Thoracic aorta (tissue), 2 donors: ENCODE results near the gene ATP23. TPM values are rescaled to one million over a fixed set of nuclear protein-coding genes. Genes with fewer than 3 reads are reported as not detected.

Experiments
- ATAC-seq: fragments of 150-250 bp; one replicate; pipeline ENCODE4 v1.8.0; 2017; ENCODE audit warnings: low read depth; ENCODE audit not compliant: insufficient number of reproducible peaks, low FRiP score
- DNase-seq: peaks from one replicate; pipeline ENCODE4 v3.0.0-alpha.2; 2020; ENCODE audit warnings: low spot score
- H3K27ac ChIP-seq, 2 donors: fragments of 200-600 bp; sonication (generic); 1 replicate in 1 of 2; 2 replicates in 1 of 2; pipeline ENCODE4 v1.5.1; 2016; ENCODE audit warnings: mild to moderate bottlenecking in 2 of 2, moderate library complexity in 2 of 2
- H3K27me3 ChIP-seq: fragments of 200-600 bp; sonication (generic); replicated peaks from 2 replicates; pipeline ENCODE4 v1.6.0; 2016; ENCODE audit warnings: mild to moderate bottlenecking; ENCODE audit not compliant: insufficient read depth
- H3K36me3 ChIP-seq: fragments of 200-600 bp; sonication (generic); one replicate; pipeline ENCODE4 v1.5.1; 2016
- H3K4me1 ChIP-seq, 2 donors: fragments of 200-600 bp; sonication (generic); 1 replicate in 1 of 2; 2 replicates in 1 of 2; pipeline versions ENCODE4 v1.5.1 to v1.6.0; 2016; ENCODE audit warnings: low read depth in 2 of 2, mild to moderate bottlenecking in 1 of 2; ENCODE audit not compliant: control insufficient read depth in 1 of 2
- H3K4me3 ChIP-seq: fragments of 200-600 bp; sonication (generic); 2 replicates; pipeline ENCODE4 v1.5.1; 2016; ENCODE audit warnings: mild to moderate bottlenecking
- H3K9me3 ChIP-seq: fragments of 200-600 bp; sonication (generic); 2 replicates; pipeline ENCODE4 v1.5.1; 2016
- total RNA-seq, 2 donors: library from RNA; depleted of rRNA; stranded (reverse); fragments of >200 nt; gene quantifications; one replicate each; pipeline versions ENCODE4 v1.1.0 to v1.2.3, GENCODE V29; 2016
- TF ChIP-seq, protein P1 (sequence below): fragments of 200-600 bp; sonication (generic); IDR thresholded peaks from one replicate; pipeline ENCODE4 v1.5.1; 2019; ENCODE audit warnings: antibody characterized with exemption

The ATP23 gene
- total RNA-seq, 2 donors from 2014 or later: 4.4 to 7.4 TPM

GRCh38 chr12:57904848-57905811 lies 36.2 kb upstream of the ATP23 start:
- ATAC-seq (peak; percentile 93), DNase-seq (peak; percentile 47)
- peaks cover 3 to 19% of the 10 kb centered on the region in 2 donors for H3K4me1 ChIP-seq
- no peak overlapping the region for H3K27ac ChIP-seq
- no peaks in the 10 kb centered on the region for H3K36me3 ChIP-seq
- H3K4me3 ChIP-seq: peak overlapping the region; percentile 51
- no peaks in the 10 kb centered on the region for H3K27me3 ChIP-seq
- no peaks in the 10 kb centered on the region for H3K9me3 ChIP-seq
- TF ChIP-seq, protein P1, sequence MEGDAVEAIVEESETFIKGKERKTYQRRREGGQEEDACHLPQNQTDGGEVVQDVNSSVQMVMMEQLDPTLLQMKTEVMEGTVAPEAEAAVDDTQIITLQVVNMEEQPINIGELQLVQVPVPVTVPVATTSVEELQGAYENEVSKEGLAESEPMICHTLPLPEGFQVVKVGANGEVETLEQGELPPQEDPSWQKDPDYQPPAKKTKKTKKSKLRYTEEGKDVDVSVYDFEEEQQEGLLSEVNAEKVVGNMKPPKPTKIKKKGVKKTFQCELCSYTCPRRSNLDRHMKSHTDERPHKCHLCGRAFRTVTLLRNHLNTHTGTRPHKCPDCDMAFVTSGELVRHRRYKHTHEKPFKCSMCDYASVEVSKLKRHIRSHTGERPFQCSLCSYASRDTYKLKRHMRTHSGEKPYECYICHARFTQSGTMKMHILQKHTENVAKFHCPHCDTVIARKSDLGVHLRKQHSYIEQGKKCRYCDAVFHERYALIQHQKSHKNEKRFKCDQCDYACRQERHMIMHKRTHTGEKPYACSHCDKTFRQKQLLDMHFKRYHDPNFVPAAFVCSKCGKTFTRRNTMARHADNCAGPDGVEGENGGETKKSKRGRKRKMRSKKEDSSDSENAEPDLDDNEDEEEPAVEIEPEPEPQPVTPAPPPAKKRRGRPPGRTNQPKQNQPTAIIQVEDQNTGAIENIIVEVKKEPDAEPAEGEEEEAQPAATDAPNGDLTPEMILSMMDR: peak; percentile 100

DNA sequence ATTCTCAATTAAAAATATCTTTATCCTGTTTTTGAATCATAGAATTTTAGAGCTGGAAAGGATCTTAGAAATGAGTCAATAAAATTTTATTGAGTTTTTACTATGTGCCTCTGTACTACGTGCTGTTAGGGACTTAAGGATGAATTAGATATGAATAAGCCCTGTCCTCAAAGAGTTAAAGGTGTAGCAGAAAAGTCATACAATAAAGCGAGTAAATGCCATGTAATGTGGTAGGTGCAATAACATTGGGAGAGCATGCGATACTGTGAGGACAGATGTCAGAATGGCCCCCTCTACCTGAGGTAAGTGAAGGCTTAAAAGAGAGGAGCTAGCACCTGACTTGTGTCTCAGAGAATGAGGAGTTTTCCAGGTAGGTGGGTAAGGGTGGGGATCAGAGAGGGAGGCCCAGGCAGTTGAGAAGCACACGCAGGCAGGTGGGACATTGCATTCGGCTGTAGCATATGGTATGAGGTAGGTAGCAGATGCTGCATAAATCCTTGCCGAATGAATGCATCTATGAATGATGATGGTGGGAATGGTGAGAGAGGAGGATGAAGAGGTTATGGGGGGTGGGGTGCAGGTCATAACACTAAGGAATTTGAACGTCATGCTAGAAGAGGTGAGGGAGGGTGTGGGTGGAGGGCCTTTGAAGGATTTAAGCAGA lies 35.4 kb upstream of the ATP23 start:
- ATAC-seq (no peak), DNase-seq (no peak)
- Histone ChIP-seq H3K4me1 (peaks cover 3 to 19% of the 10 kb centered on the region in 2 donors), H3K27me3 (no peaks in the 10 kb centered on the region), H3K36me3 (no peaks in the 10 kb centered on the region), H3K9me3 (no peaks in the 10 kb centered on the region), H3K4me3 (no peak overlapping the region), H3K27ac (no peak overlapping the region)
- TF ChIP-seq, protein P1: no peak

- TF ChIP-seq, protein P1: no peak
- Histone ChIP-seq H3K27ac (no peak overlapping the region), H3K9me3 (no peaks in the 10 kb centered on the region), H3K4me3 (no peak overlapping the region), H3K4me1 (peaks cover 3 to 17% of the 10 kb centered on the region in 2 donors), H3K36me3 (no peaks in the 10 kb centered on the region), H3K27me3 (no peaks in the 10 kb centered on the region)
- no peak for DNase-seq
- no peak for ATAC-seq
Observed at GRCh38 chr12:57906821-57907220, 34.5 kb upstream of the ATP23 start.

GRCh38 chr12:57907281-57907680 lies 34.1 kb upstream of the ATP23 start:
- Histone ChIP-seq H3K27me3 (no peaks in the 10 kb centered on the region), H3K27ac (no peak overlapping the region), H3K9me3 (no peaks in the 10 kb centered on the region), H3K4me1 (peaks cover 3 to 13% of the 10 kb centered on the region in 2 donors), H3K4me3 (no peak overlapping the region), H3K36me3 (no peaks in the 10 kb centered on the region)
- no peak for ATAC-seq
- TF ChIP-seq, protein P1: no peak
- no peak for DNase-seq

DNA sequence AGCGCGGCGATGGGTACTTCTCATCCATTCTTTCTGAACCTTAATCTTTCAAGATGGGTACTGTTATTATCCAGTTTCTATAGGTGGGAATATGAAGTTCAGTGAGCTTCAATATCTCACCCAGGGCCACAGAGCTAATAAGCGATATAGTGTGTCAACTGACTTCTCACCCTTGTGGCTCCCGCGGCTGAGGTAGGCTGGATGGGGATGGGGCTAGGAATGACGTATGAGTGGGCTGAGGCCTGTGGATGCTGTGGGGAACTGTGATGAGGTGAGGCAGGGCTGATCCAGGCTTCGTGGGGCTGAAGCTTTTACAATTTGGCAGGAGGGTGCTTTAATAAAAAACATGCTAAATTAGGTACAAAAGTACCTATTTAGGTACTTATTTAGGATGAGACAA lies 32.9 kb upstream of the ATP23 start:
- ATAC-seq (no peak), DNase-seq (no peak)
- no peaks in the 10 kb centered on the region for H3K9me3 ChIP-seq
- H3K36me3 ChIP-seq: no peaks in the 10 kb centered on the region
- no peaks in the 10 kb centered on the region for H3K27me3 ChIP-seq
- no peak overlapping the region for H3K4me3 ChIP-seq
- TF ChIP-seq, protein P1: no peak
- peaks cover 0 to 4% of the 10 kb centered on the region in 2 donors for H3K4me1 ChIP-seq
- H3K27ac ChIP-seq: no peak overlapping the region
